Left lobe of liver (tissue), 2 donors: ENCODE measurements around the gene MYL5. TPM values are rescaled to one million over a fixed set of nuclear protein-coding genes. Genes with fewer than 3 reads are reported as not detected.
"Not testable (repeated sequence)": the region's sequence is repeated elsewhere in the genome, so short reads cannot be mapped to it uniquely, and the experiment has no call there.

Source experiments
- ATAC-seq: fragments of 200-7000 bp; cut with Tn5 transposase; one replicate; pipeline ENCODE4 v1.9.1; 2020; ENCODE audit warnings: mild to moderate bottlenecking, moderate library complexity
- DNase-seq: peaks from one replicate; pipeline ENCODE4 v3.0.0-alpha.2; 2020; ENCODE audit warnings: low spot score
- total RNA-seq: library from RNA; stranded (reverse); gene quantifications from one replicate; pipeline ENCODE4 v1.2.1, GENCODE V29; 2021
- donor health status: DM: no; HTN: no; CAD: no; lungs with moderate emphysema.
- donor health status: DM: no; HTN: yes; CAD: no.

The MYL5 gene
- total RNA-seq, 1 donor from 2014 or later: 7.4 TPM

DNA sequence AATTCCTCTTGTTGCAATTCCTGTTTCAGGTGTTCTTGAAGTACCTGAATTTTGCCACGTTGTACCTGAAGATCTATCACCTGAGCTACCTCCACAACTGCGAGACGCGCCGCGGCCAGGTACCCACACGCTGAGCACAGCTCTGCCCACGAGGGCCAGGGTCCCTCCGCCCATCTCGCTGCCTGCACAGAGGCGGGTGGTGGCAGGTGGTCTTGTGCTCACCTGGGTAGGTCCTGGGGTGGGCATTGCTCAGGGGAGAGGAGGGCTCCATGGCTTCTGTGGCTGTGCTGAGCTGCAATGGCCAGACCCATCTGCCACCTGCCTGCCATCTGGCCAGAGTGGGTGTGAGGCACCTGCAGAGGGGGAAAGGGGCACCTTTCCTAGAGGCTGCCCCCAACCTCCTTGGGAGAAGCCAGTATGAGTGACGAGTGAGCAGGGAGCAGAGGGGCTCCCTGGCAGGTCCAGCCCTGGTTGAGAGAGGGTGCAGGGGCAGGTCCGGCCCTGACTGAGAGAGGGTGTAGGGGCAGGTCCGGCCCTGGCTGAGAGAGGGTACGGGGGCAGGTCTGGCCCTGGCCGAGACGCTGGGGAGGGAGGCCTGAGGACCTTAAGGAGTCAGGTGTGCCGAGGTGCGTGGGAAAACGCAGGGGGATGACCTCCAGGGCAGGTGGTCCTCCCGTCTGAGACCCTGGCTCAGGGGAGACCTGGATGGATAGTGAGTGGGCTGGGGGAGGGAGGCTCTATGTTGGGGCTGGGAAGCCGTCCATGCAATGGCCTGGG is 38.3 kb upstream of the MYL5 start:
- DNase-seq: no peak
- no peak for ATAC-seq

- ATAC-seq (no peak), DNase-seq (no peak)
Measured at GRCh38 chr4:636628-637159, 37.6 kb upstream of the MYL5 start.

DNA sequence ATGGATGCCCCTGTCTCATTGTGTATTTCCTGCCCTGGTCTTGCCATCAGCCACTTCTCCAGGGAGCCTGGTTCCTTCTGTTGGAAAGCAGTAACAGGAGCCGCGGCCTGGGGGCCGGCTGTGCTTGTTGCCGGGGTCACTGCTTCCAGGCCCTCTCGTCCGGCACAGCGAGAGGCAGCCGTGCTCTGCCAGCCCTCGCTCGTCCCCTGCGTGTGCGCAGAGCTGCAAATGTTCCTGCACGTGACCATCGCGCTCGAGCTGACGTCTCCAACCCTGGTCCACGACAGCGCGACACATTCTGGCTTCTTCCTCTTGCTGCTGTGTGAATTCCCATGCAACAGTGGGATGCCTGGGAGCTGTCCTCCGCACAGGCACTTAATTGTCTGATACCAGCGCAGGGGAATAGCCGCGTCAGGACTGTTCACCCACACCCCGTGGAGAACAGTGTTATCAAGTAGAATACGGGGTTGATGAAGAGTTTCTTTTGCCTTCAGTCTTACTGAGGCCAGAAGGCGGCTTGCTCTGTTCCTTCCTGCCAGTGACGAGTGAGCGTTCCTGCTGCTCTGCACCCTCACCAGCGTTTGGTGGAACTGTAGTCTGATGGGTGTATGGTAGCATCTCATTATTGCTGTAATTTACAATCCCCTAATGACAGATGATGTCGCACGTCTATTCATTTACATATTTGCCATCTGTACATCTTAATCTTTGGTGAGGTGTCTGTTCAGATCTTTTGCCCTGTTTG is 36.6 kb upstream of the MYL5 start:
- DNase-seq: no peak
- no peak for ATAC-seq

DNA sequence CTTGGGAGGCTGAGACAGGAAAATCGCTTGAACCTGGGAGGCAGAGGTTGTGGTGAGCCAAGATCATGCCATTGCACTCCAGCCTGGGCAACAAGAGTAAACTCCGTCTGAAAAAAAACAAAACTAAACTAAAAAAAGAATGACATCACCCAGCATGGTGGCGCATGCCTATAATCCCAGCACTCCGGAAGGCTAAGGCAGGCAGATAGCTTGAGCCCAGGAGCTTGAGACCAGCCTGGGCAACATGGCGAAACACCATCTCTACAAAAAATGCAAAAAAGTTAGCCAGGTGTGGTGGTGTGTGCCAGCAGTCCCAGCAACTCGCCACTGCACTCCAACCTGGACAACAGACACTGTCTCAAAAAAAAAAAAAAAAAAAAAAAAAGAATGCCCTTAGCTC is 32.0 kb upstream of the MYL5 start:
- DNase-seq, ATAC-seq: not testable (repeated sequence)

- no peak for DNase-seq
- no peak for ATAC-seq
Measured at GRCh38 chr4:646460-646859, 27.9 kb upstream of the MYL5 start.

- DNase-seq (no peak), ATAC-seq (no peak)
Measured at GRCh38 chr4:647481-647880, 26.9 kb upstream of the MYL5 start.

DNA sequence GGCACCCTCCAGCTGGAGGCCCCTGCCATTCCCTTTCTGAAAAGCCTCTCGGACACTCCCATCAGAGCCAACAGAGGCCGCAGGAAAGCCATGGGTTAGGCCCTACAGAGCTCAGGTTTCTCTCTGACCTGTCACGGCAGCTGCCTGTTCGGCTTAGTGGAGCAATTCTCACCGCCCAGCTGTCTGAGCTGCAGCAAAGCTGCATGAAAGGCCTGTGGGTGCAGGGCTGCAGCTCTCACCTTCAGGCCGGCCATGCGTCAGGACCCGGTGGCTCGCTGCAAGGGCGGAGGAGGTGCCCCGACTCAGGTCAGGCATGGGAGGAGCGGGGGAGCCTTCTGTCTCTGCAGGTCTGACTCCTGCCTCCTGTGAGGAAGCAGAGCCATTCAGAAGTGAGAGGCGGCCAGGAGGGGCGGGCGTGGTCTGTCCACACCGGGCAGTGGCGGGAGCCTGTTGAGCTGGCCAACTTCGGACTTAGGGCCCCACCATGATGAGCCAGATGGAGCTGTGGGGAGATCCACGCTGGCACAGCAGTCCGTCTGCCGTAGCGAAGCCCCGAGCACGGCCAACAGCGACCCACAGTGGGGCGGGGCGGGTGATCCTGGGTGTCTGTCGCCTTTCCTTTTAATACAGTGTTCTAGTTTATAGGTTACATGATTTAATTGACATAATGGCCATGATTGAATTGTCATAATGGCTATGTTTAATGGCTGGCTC is 25.6 kb upstream of the MYL5 start:
- no peak for ATAC-seq
- no peak for DNase-seq

DNA sequence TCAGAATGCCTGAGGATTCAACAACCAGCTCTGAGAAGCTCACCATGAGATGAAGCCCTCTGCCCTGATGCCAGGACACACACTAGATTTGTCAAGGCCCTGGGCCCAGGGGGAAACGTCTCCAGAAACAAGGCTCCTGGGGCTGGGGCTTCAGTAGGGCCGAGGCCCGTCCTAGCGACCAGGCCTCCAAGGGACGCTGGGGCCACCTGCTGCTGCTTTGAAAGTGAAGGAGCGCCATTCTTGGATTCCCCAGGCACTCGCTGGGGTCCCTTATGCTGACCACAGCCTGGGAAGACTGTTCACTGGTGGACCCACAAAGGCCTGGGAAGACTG is 25.1 kb upstream of the MYL5 start:
- ATAC-seq (no peak), DNase-seq (no peak)

GRCh38 chr4:649751-650310 is 24.5 kb upstream of the MYL5 start:
- ATAC-seq: no peak
- no peak for DNase-seq

GRCh38 chr4:650461-650860 is 23.9 kb upstream of the MYL5 start:
- DNase-seq (no peak), ATAC-seq (no peak)

DNA sequence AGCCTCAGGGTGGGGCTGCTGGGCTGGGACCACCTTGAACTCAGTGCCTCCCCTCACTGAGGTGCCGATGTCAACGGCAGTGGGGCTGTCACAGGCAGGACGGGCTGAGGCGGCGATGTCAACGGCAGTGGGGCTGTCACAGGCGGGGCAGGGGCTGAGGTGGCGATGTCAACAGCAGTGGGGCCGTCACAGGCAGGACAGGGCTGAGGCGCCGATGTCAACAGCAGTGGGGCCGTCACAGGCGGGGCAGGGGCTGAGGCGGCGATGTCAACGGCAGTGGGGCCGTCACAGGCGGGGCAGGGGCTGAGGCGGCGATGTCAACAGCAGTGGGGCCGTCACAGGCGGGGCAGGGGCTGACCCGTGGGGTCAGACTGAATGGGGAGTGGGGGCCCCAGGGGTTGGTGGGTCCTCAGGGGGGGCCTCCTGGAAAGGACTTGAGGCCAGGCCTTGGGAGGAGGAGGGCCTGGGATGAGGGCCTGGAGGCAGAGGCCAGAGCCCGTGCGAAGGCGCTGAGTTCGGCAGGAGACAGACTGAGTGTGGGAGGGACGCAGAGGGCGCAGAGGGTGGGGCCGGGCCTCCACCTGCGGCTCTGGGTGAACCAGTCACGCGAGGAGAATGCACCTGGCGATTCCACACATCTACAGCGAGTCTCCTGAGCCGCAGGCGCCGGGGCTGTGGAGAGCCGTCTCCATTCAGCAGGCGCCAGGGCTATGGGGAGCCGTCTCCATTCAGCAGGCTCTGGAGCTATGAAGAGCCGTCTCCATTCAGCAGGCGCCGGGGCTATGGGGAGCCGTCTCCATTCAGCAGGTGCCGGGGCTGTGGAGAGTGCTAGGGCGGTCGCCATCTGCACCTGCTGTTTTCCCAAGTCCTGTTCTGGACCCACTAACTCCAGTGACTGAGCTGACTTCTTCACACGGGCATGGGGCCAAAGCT is 23.1 kb upstream of the MYL5 start:
- ATAC-seq: no peak
- DNase-seq: no peak

GRCh38 chr4:651884-652642 is 22.3 kb upstream of the MYL5 start:
- ATAC-seq (no peak), DNase-seq (no peak)

DNA sequence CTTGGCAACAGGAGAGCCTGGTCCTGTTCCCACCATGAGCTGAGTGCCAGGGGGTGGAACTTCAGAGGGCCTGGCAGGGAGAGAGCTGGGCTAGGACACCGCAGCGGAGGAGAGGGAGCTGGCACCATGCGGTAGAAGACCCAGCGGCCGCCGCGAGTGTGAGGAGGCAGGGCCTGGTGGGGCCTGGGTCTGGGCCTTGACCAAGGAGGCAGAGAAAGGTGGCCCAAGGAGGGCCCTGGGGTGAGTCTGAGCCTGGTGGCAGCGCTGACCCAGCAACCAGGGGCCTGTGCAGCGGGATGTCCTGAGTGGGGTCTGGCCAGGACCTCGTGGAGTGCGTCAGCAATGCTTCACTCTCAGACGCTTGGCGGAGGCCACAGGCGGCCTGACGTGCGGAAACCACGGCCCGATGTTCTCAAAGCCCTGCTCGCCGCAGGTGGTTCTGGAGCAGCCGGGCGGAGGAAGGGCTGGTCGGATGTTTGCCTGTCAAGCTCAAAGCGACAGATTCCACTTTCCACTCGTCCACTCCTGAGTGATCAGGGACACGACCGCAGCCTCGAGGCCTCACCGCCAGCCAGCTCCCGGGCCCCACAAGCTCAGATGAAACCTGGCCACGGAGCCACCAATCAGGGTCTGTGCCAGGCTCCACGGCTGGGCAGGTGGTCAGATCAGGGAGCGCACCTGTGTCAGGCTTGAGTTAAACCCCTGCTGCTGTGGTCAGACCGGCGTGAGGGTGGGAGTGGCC is 21.1 kb upstream of the MYL5 start:
- DNase-seq: no peak
- ATAC-seq: no peak

DNA sequence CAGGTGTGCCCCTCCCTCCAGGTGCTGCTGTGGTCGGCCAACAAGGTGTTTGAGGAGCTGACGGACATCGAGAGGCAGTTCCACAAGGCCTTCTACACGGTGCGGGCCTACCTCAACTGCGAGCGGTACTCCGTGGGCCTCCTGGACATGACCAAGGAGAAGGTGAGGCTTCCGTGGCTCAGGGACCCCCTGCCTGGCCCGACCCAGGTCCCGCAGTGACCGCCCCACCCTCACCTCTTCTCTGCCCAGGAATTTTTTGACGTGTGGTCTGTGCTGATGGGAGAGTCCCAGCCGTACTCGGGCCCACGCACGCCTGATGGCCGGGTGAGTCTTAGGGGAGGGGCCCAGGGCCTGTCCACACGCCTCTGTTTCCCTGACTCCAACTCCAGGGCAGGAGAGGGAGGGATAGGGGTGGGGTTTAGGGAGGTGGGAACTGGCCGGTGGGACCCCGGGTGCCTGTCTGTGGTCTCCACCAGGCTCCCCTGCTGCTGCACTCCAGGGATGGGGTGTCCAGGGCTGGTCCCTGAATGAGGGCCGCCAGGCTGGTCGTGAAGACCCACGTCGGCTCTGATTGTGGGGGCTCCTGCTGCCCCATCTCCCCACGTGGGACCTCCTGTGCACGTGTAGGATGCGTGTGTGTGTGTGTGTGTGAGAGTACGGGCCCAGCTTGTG is 20.4 kb upstream of the MYL5 start:
- ATAC-seq (no peak), DNase-seq (no peak)

DNA sequence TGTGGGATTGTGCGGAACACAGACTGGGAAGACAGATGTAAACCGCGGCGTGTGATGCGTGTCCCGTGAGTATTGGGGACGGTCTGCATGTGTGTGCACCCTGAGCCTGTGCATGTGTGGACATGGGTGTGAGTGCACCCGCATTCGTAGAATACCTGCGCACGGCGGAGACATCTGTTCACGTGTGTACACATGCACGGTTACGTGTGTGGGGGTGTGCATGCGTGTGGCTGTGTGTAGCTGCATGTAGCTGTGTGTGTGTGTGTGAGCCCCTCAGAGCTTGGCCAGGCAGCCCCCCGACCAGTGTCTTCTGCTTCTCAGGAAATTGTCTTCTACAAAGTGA is 19.9 kb upstream of the MYL5 start:
- ATAC-seq: no peak
- no peak for DNase-seq

DNA sequence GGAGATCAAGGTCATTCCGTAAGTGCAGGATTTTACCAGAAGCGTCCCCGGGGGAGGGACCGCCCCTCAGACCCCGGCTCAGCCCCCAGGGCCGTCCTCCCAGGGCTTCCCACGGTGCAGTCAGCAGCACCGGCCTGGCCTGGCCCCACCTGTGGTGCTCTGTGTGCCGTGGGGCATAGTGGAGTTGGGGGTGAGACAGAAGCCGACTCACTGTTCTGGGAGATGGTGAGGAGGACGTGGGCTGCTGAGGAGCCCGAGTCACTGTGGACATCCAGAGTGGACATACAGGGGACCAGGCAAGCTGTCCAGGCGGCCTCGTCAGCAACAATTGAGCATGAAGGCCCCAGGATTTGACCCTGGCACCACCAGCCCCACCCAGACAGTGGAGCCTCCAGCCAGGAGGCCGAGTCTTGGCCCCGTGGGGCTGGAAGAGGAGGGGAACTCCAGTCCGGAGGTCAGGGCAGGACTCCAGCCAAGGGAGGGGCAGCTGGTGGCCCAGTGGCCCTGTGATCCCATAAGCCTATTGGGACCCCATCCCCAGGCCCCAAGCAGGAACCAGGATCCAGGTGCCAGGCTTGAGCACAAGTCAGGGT is 19.4 kb upstream of the MYL5 start:
- no peak for DNase-seq
- no peak for ATAC-seq

- DNase-seq: no peak
- ATAC-seq: no peak
Measured at GRCh38 chr4:655464-656151, 18.7 kb upstream of the MYL5 start.
